OCI-LY7 (cell line): ENCODE results near the gene MVB12B. TPM values are rescaled to one million over a fixed set of nuclear protein-coding genes. Genes with fewer than 3 reads are reported as not detected.

ENCODE experiments used
- BruUV-seq: library from RNA; stranded (reverse); fragments of 400-500 nt; replicated peaks from 2 replicates; lab custom pipeline; 2021; lab: Mats Ljungman, UMichigan
- CTCF ChIA-PET: fragments of 300-600 bp; sonication (Branson Sonifier 250); formaldehyde crosslinking; loops from one replicate; lab custom pipeline; 2022; ENCODE audit warnings: antibody characterized with exemption; ENCODE audit not compliant: unreplicated experiment; lab: Charles Lee
- POLR2A ChIA-PET: fragments of 300-600 bp; sonication (Branson Sonifier 250); formaldehyde crosslinking; loops from one replicate; lab custom pipeline; 2022; ENCODE audit warnings: antibody characterized with exemption; lab: Charles Lee
- DNase-seq: peaks from one replicate; pipeline ENCODE4 v3.0.0-alpha.2; 2015; ENCODE audit warnings: low spot score
- H2AFZ ChIP-seq: fragments of 200-600 bp; sonication (generic), shearing (Covaris generic); 2 replicates; pipeline ENCODE4 v1.6.1; 2014; ENCODE audit warnings: mild to moderate bottlenecking, antibody characterized with exemption, low read length, moderate library complexity
- H3K27ac ChIP-seq: fragments of 200-600 bp; sonication (generic); 2 replicates; pipeline ENCODE4 v1.5.1; 2014; ENCODE audit warnings: mixed run types, low read depth, mild to moderate bottlenecking, moderate library complexity, low read length, inconsistent platforms; ENCODE audit not compliant: poor library complexity, severe bottlenecking
- H3K36me3 ChIP-seq: fragments of 200-600 bp; sonication (generic); 2 replicates; pipeline ENCODE4 v1.6.1; 2014; ENCODE audit warnings: mild to moderate bottlenecking, antibody characterized with exemption, low read length, moderate library complexity, mixed read lengths; ENCODE audit not compliant: insufficient read depth
- H3K4me1 ChIP-seq: fragments of 200-600 bp; sonication (generic); 2 replicates; pipeline ENCODE4 v1.5.1; 2014; ENCODE audit warnings: mild to moderate bottlenecking, low read length; ENCODE audit not compliant: insufficient read depth, poor library complexity, severe bottlenecking
- H3K4me2 ChIP-seq: fragments of 200-600 bp; sonication (generic); 2 replicates; pipeline ENCODE4 v1.6.1; 2014; ENCODE audit warnings: mild to moderate bottlenecking, low read length
- H3K4me3 ChIP-seq: fragments of 200-600 bp; sonication (generic); 2 replicates; pipeline ENCODE4 v1.5.1; 2014; ENCODE audit warnings: mild to moderate bottlenecking, low read depth, low read length; ENCODE audit not compliant: poor library complexity, severe bottlenecking
- H3K79me2 ChIP-seq: fragments of 200-600 bp; sonication (generic); 2 replicates; pipeline ENCODE4 v1.6.1; 2016; ENCODE audit warnings: low read depth, mild to moderate bottlenecking, low read length, moderate library complexity, mixed read lengths; ENCODE audit not compliant: insufficient read depth
- H3K9me2 ChIP-seq: fragments of 200-600 bp; sonication (generic); 2 replicates; pipeline ENCODE4 v1.6.1; 2016; ENCODE audit warnings: mild to moderate bottlenecking, low read length, mixed read lengths; ENCODE audit not compliant: insufficient read depth
- H3K9me3 ChIP-seq: fragments of 200-600 bp; sonication (generic); 2 replicates; pipeline ENCODE4 v1.6.1; 2014; ENCODE audit warnings: mild to moderate bottlenecking, mixed run types, low read length, mixed read lengths
- H4K20me1 ChIP-seq: fragments of 200-600 bp; sonication (generic); 2 replicates; pipeline ENCODE4 v1.6.1; 2014; ENCODE audit warnings: mild to moderate bottlenecking, antibody characterized with exemption, low read length, moderate library complexity, mixed read lengths; ENCODE audit not compliant: insufficient read depth
- EZH2phosphoT487 ChIP-seq: fragments of 200-600 bp; sonication (generic); IDR thresholded peaks from 2 replicates; pipeline ENCODE4 v1.6.1; 2018; ENCODE audit warnings: low read depth, borderline replicate concordance, mild to moderate bottlenecking, mixed run types, antibody characterized with exemption, low read length, moderate library complexity, mixed read lengths
- intact Hi-C: fragments of 100-400 bp; cut with micrococcal nuclease; formaldehyde crosslinking; loops from one replicate; pipeline ENCODE4 v1.10.0; 2022; ENCODE audit not compliant: unreplicated experiment
- total RNA-seq, 2 experiments: library from RNA; depleted of rRNA in 1 of 2; stranded (reverse); fragments of >200 nt in 1 of 2; shearing (Covaris generic) in 1 of 2; gene quantifications; 2 replicates each; pipeline ENCODE4 v1.2.3, GENCODE V29; 2014 to 2022
- TF ChIP-seq, protein P1 (sequence below): fragments of 200-600 bp; sonication (generic); conservative IDR thresholded peaks from 2 replicates; pipeline ENCODE4 v1.5.1; 2014; ENCODE audit warnings: mild to moderate bottlenecking, antibody characterized with exemption, low read length, moderate library complexity, mixed read lengths

Gene MVB12B
- total RNA-seq, 2 experiments from 2014 or later = 1.3 TPM; not detected in 1

DNA sequence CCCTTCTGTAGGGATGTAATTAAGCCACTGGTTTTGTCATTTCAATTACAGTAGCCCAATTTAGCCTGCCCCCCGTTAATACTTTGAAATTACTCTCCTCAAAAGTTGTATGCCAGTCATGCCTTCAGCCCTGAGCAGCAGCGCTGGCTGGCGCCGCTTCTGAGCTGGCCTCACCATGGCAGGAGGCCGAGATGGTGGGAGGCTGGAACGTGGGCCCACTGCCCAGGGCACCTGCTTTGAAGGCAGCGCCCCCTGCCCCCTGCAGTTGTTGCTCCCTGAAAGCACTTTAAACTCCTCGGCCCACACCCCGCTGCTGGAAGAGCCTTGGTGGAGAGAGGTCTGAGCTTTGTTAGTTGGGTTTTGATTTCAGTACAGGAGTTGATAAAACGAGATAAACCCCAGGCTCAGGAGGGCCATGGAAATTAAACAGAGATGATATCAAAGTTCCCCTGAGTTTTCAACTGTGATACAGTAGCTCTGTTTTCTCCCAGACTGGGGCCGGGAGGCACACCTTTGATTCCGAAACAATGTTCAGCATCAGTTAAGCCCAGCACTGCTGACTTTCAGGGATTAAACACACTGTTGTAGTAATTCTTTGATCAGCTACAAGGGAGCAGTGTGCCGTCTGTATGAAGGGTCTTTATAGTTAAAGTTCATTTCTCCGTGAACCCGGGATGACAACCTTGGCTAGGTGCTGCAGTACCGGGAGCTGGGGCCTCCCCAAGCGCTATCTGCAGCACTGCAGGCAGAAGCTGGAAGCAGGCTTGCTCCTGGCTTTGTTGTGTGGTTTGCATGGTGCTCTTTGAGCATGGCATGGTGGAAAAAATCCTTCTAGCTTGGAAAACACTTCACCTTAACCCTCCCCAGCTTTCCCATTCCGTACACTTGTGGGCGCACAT is 9.5 kb downstream of the MVB12B start:
- no peak for TF ChIP-seq EZH2phosphoT487
- TF ChIP-seq, protein P1, sequence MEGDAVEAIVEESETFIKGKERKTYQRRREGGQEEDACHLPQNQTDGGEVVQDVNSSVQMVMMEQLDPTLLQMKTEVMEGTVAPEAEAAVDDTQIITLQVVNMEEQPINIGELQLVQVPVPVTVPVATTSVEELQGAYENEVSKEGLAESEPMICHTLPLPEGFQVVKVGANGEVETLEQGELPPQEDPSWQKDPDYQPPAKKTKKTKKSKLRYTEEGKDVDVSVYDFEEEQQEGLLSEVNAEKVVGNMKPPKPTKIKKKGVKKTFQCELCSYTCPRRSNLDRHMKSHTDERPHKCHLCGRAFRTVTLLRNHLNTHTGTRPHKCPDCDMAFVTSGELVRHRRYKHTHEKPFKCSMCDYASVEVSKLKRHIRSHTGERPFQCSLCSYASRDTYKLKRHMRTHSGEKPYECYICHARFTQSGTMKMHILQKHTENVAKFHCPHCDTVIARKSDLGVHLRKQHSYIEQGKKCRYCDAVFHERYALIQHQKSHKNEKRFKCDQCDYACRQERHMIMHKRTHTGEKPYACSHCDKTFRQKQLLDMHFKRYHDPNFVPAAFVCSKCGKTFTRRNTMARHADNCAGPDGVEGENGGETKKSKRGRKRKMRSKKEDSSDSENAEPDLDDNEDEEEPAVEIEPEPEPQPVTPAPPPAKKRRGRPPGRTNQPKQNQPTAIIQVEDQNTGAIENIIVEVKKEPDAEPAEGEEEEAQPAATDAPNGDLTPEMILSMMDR = no peak
- POLR2A ChIA-PET = no interaction called here
- intact Hi-C loops = no loop called here
- Histone ChIP-seq H3K27ac (no peak overlapping the region), H3K9me3 (no peaks in the 10 kb centered on the region), H3K4me1 (no peaks in the 10 kb centered on the region), H3K79me2 (no peaks in the 10 kb centered on the region), H3K9me2 (no peaks in the 10 kb centered on the region), H3K4me3 (no peak overlapping the region), H4K20me1 (no peaks in the 10 kb centered on the region), H3K4me2 (no peak overlapping the region), H2AFZ (no peak overlapping the region), H3K36me3 (no peaks in the 10 kb centered on the region)
- no TSS peak for BruUV-seq
- CTCF ChIA-PET = no interaction called here
- no peak for DNase-seq

DNA sequence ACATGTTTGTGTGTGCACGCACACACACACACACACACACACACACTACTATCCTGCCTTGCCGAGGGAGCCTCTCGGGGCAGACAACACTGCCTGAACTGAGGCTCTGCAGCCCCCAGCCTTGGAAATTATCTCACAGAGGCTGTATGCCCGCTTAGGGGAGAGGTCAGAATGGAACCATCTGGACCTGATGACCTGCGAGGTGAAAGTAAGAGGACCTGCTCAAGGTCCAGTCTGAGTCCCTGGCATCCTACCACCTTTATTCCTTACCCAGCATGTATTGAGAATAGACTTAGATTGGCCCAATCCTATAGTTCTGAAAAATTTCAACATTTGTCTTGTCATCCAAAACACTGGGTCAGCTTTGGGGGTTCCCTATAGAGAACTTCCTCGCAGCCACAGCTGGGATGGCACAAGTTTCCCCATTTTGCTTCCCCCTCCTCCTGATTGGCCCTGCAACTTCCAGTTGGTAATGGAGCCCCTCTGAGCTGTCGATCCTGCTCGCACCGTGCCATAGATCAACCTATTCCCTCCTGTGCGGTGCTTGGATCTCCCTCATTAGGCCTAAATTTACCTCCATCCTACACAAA is 10.2 kb downstream of the MVB12B start:
- H3K36me3 ChIP-seq = no peaks in the 10 kb centered on the region
- no peaks in the 10 kb centered on the region for H3K4me1 ChIP-seq
- H3K9me3 ChIP-seq = no peaks in the 10 kb centered on the region
- H2AFZ ChIP-seq = no peak overlapping the region
- CTCF ChIA-PET = no interaction called here
- no peaks in the 10 kb centered on the region for H3K79me2 ChIP-seq
- no peaks in the 10 kb centered on the region for H4K20me1 ChIP-seq
- no TSS peak for BruUV-seq
- no peak overlapping the region for H3K4me2 ChIP-seq
- intact Hi-C loops = no loop called here
- H3K9me2 ChIP-seq = no peaks in the 10 kb centered on the region
- TF ChIP-seq EZH2phosphoT487 = no peak
- TF ChIP-seq, protein P1 = no peak
- POLR2A ChIA-PET = no interaction called here
- no peak overlapping the region for H3K4me3 ChIP-seq
- no peak overlapping the region for H3K27ac ChIP-seq
- no peak for DNase-seq
